HepG2 (cell line): ENCODE measurements around the gene PHACTR3. TPM values are rescaled to one million over a fixed set of nuclear protein-coding genes. Genes with fewer than 3 reads are reported as not detected.

Source experiments
- ATAC-seq: fragments of 200-7000 bp; cut with Tn5 transposase; 3 replicates; pipeline ENCODE4 v1.9.1; 2020; ENCODE audit warnings: mild to moderate bottlenecking, moderate library complexity
- BruUV-seq: library from RNA; stranded (reverse); fragments of 400-500 nt; replicated peaks from 2 replicates; lab custom pipeline; 2021; lab: Mats Ljungman, UMichigan
- CTCF ChIA-PET: fragments of 300-600 bp; formaldehyde crosslinking; extraction: SDS; loops from one replicate; lab custom pipeline; 2021; ENCODE audit warnings: low total read pairs, inconsistent platforms, low intra/inter-chr PET ratio; lab: Yijun Ruan, JAX
- POLR2A ChIA-PET: fragments of 350-600 bp; sonication (Branson Sonifier 250); formaldehyde crosslinking; loops from one replicate; lab custom pipeline; 2020; ENCODE audit warnings: antibody characterized with exemption, inconsistent platforms; lab: Yijun Ruan, JAX
- DNase-seq: peaks from one replicate; pipeline ENCODE4 v3.0.0-alpha.2; 2015; ENCODE audit warnings: low spot score
- FAIRE-seq: peaks from 3 replicates; lab custom pipeline; 2011; peaks lifted over from hg19 to GRCh38; lab: Jason Lieb, UNC
- H2AFZ ChIP-seq: one replicate; pipeline ENCODE4 v1.6.1; 2011; ENCODE audit warnings: low read length, inconsistent platforms
- H3K27ac ChIP-seq: fragments of 300-600 bp; 3 replicates; pipeline ENCODE4 v1.8.0; 2011; ENCODE audit warnings: mixed run types, mild to moderate bottlenecking, mixed read lengths, low read length, inconsistent platforms; ENCODE audit not compliant: insufficient read depth; ENCODE audit errors: extremely low read length
- H3K27me3 ChIP-seq, 2 experiments: fragments of 200-600 bp in 1 of 2; 2 replicates in 1 of 2; 3 replicates in 1 of 2; pipeline versions ENCODE4 v1.6.0 to v1.8.0; 2011; ENCODE audit warnings: low read length in 2 of 2, mild to moderate bottlenecking in 2 of 2, moderate library complexity in 2 of 2, inconsistent platforms in 1 of 2; ENCODE audit not compliant: insufficient read depth in 2 of 2, control insufficient read depth in 1 of 2
- H3K36me3 ChIP-seq, 2 experiments: fragments of 200-600 bp in 1 of 2; replicated peaks in 1 of 2; 2 replicates in 1 of 2; 3 replicates in 1 of 2; pipeline versions ENCODE4 v1.5.1 to v1.8.0; 2011; ENCODE audit warnings: low read length in 2 of 2, inconsistent platforms in 1 of 2; ENCODE audit not compliant: insufficient read depth in 2 of 2, control insufficient read depth in 1 of 2
- H3K4me1 ChIP-seq: 2 replicates; pipeline ENCODE4 v1.5.1; 2012; ENCODE audit warnings: low read length, inconsistent platforms; ENCODE audit not compliant: insufficient read depth
- H3K4me2 ChIP-seq: 2 replicates; pipeline ENCODE4 v1.6.0; 2011; ENCODE audit warnings: low read depth, low read length, inconsistent platforms
- H3K4me3 ChIP-seq, 3 experiments: fragments of 200-600 bp in 1 of 3; sonication (generic), shearing (Covaris generic) in 1 of 3; replicated peaks in 1 of 3; 2 replicates each; pipeline ENCODE4 v1.5.1; 2011 to 2016; ENCODE audit warnings: low read length in 3 of 3, inconsistent platforms in 2 of 3, low read depth in 2 of 3, mild to moderate bottlenecking in 2 of 3, control low read depth in 1 of 3, mixed read lengths in 1 of 3; ENCODE audit not compliant: insufficient read depth in 1 of 3
- H3K79me2 ChIP-seq: one replicate; pipeline ENCODE4 v1.6.1; 2011; ENCODE audit warnings: low read length, inconsistent platforms; ENCODE audit not compliant: insufficient read depth
- H3K9ac ChIP-seq: 2 replicates; pipeline ENCODE4 v1.6.0; 2011; ENCODE audit warnings: mild to moderate bottlenecking, low read depth, low read length, inconsistent platforms; ENCODE audit not compliant: insufficient read depth
- H3K9me3 ChIP-seq: 2 replicates; pipeline ENCODE4 v1.5.1; 2012; ENCODE audit warnings: mild to moderate bottlenecking, low read length
- H4K20me1 ChIP-seq: 2 replicates; pipeline ENCODE4 v1.6.0; 2011; ENCODE audit warnings: inconsistent platforms, mild to moderate bottlenecking, low read length, moderate library complexity; ENCODE audit not compliant: insufficient read depth
- ARID2 ChIP-seq: sonication (generic); formaldehyde crosslinking; IDR thresholded peaks from 2 replicates; pipeline ENCODE4 v1.8.1; 2022; ENCODE audit warnings: mild to moderate bottlenecking, missing genetic modification reagents, borderline replicate concordance
- EZH2 ChIP-seq: conservative IDR thresholded peaks from 2 replicates; pipeline ENCODE4 v1.6.1; 2012; ENCODE audit warnings: mild to moderate bottlenecking, low read depth, low read length, moderate library complexity
- ZBTB8A ChIP-seq: sonication (generic); formaldehyde crosslinking; IDR thresholded peaks from 2 replicates; pipeline ENCODE4 v1.4.0; 2020; ENCODE audit warnings: mild to moderate bottlenecking, low read depth, missing genetic modification reagents, borderline replicate concordance
- ZNF317 ChIP-seq: sonication (generic); formaldehyde crosslinking; IDR thresholded peaks from 2 replicates; pipeline ENCODE4 v1.5.0; 2020; ENCODE audit warnings: mild to moderate bottlenecking, missing genetic modification reagents
- ZNF768 ChIP-seq: sonication (generic); formaldehyde crosslinking; IDR thresholded peaks from 2 replicates; pipeline ENCODE4 v1.4.0; 2020; ENCODE audit warnings: missing genetic modification reagents
- WGBS: methylation state at CpG from one replicate; pipeline ENCODE4 v1.1.6; 2017; ENCODE audit warnings: low lambda C conversion rate; 5-methylcytosine and 5-hydroxymethylcytosine counted together
- in situ Hi-C: cut with HindIII; loops from 2 replicates; pipeline ENCODE4 v1.10.0; 2017; ENCODE audit warnings: low pct_unique_long_range_greater_than_20kb; ENCODE audit not compliant: extremely low pct_ligation_motif_present
- intact Hi-C: fragments of 100-400 bp; cut with micrococcal nuclease; formaldehyde crosslinking; loops from one replicate; pipeline ENCODE4 v1.10.0; 2022; ENCODE audit not compliant: unreplicated experiment
- polyA plus RNA-seq, 8 experiments: library from polyadenylated mRNA; depleted of rRNA in 3 of 8; stranded (reverse) in 7 of 8; unstranded in 1 of 8; fragments of >200 nt; fragmentation: Illumina TruSeq in 4 of 8; extraction: Trizol in 4 of 8; gene quantifications; 2 replicates each; pipeline versions ENCODE4 v1.2.1 to v1.2.3, GENCODE V29; 2011 to 2016; ENCODE audit warnings: low read depth in 4 of 8, missing spikeins in 1 of 8, mixed read lengths in 1 of 8; ENCODE audit not compliant: insufficient read depth in 1 of 8
- total RNA-seq, 5 experiments: library from RNA; depleted of rRNA; stranded (reverse); fragments of >200 nt; fragmentation: Illumina TruSeq; extraction: Trizol; gene quantifications; 2 replicates each; pipeline ENCODE4 v1.2.3, GENCODE V29; 2016; ENCODE audit warnings: low read depth in 1 of 5

The PHACTR3 gene
- total and polyA plus RNA-seq, 2 of the 13 experiments (the other 11 are each of a cell fraction or from before 2014, with no cell fraction given) = not detected

- H3K4me1 ChIP-seq = peaks cover 4% of the 10 kb centered on the region; the same call in 1 of the 2 replicates
- H3K36me3 ChIP-seq = no peaks in the 10 kb centered on the region
- peaks cover 2% of the 10 kb centered on the region; the same call in 1 of the 2 replicates for H4K20me1 ChIP-seq
- intact Hi-C loops = no loop called here
- H3K79me2 ChIP-seq = no peaks in the 10 kb centered on the region
- FAIRE-seq (no peak), ATAC-seq (no peak), DNase-seq (no peak)
- CTCF ChIA-PET = no interaction called here
- POLR2A ChIA-PET = no interaction called here
- 21% methylated on average over 18 of the region's 18 CpGs for WGBS
- in situ Hi-C loops = no loop called here
- no peak overlapping the region for H3K4me3 ChIP-seq
- TF ChIP-seq EZH2 (peak; percentile 69; the same call in 1 of the 2 replicates), ARID2 (CRISPR knock-in tag) (no peak), ZNF317 (no peak)
- no peak overlapping the region for H2AFZ ChIP-seq
- no peak overlapping the region for H3K4me2 ChIP-seq
- no peak overlapping the region for H3K9ac ChIP-seq
- no peaks in the 10 kb centered on the region for H3K9me3 ChIP-seq
- no TSS peak for BruUV-seq
- H3K27me3 ChIP-seq = peaks cover 10 to 84% of the 10 kb centered on the region in 2 experiments; a peak in 4 of 5 replicates
- no peak overlapping the region for H3K27ac ChIP-seq
These were observed 28.0 kb upstream of the PHACTR3 start for GRCh38 chr20:59576216-59576953.

GRCh38 chr20:59577037-59577808 lies 27.1 kb upstream of the PHACTR3 start:
- H3K9ac ChIP-seq = no peak overlapping the region
- H3K36me3 ChIP-seq = no peaks in the 10 kb centered on the region
- no peaks in the 10 kb centered on the region; the same call in 1 of the 2 replicates for H4K20me1 ChIP-seq
- DNase-seq = no peak
- H3K27me3 ChIP-seq = peaks cover 10 to 82% of the 10 kb centered on the region in 2 experiments; a peak in 4 of 5 replicates
- BruUV-seq = no TSS peak
- intact Hi-C loops = no loop called here
- ATAC-seq = no peak
- H3K27ac ChIP-seq = no peak overlapping the region
- no peak overlapping the region for H3K4me2 ChIP-seq
- 25% methylated on average over 56 of the region's 95 CpGs for WGBS
- TF ChIP-seq ZNF768 (CRISPR knock-in tag) (peak; percentile 91), ZBTB8A (CRISPR knock-in tag) (no peak)
- no peaks in the 10 kb centered on the region for H3K4me1 ChIP-seq
- no peak overlapping the region for H2AFZ ChIP-seq
- no peaks in the 10 kb centered on the region for H3K9me3 ChIP-seq
- H3K4me3 ChIP-seq = no peak overlapping the region
- ChIA-PET CTCF (no interaction called here), POLR2A (no interaction called here)
- no peak for FAIRE-seq
- in situ Hi-C loops = no loop called here
- no peaks in the 10 kb centered on the region for H3K79me2 ChIP-seq
